ENCODE data around the gene ABCG1. TPM values are rescaled to one million over a fixed set of nuclear protein-coding genes. Genes with fewer than 3 reads are reported as not detected.

The ABCG1 gene
- total RNA-seq, 2 experiments from 2014 or later: 16.7 to 17.3 TPM

DNA sequence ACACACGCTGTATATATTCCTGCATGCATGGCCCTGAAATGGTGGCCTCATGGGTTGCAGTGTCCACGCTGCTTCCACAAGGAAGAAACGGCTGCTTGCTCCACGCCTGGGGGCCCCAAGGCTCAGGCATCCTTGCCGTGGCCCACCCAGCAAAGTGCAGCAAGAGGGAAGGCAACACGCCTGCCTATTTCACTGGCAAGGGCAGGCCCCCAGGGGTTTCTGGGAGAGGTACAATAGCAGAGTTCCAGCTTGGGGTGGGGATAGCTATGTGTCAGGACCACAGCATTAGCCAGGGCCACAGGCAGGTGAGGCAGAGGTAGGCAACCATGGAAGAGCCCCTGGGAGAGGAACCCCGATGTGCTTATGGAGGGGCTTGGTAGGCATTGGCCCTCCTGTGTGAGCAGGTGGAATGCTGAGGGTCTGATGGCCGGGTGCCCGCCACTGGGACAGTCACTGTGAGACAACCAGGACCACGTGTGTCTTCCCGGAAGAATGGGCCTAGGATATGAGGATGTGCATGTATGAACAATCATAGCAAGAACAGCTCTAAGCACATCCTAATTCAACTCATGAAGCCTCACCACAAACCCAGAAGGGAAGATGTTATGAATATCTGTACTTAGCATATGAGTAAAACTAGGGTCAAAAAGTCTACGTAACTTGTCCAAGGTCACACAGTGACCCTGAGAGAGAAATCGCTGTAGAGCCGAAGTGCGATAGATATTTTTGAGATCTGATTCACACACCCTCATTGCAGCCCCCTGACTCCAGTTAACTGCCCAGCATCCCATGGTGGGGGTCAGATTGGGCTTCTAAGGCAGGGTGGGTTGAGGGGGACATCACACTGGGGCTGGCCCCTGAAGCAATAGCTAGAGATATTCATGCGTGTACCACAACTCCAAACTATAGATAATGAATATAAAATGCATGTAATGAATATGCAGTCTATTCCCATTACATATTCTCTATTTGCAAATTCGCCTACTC, 120.1 kb downstream of the ABCG1 start:
- Histone ChIP-seq H3K4me2 (ENCODE audit: low read length) (no peak overlapping the region), H3K79me2 (ENCODE audit: insufficient read depth, low read depth, low read length) (no peaks in the 10 kb centered on the region), H2AFZ (ENCODE audit: low read length) (no peak overlapping the region), H3K9me3 (ENCODE audit: low read length) (0 out of 2 replicates have a peak, but pooled peaks cover 5% of the 10 kb centered on the region), H3K4me3 (ENCODE audit: low read depth, low read length, poor library complexity, severe bottlenecking) (no peak overlapping the region), H4K20me1 (ENCODE audit: insufficient read depth, low read length) (no peaks in the 10 kb centered on the region), H3K27ac (ENCODE audit: low read depth, low read length, poor library complexity, severe bottlenecking) (no peak overlapping the region), H3K4me1 (ENCODE audit: insufficient read depth, low read length, poor library complexity, severe bottlenecking) (peaks cover 6% of the 10 kb centered on the region), H3K9me2 (ENCODE audit: insufficient read depth, low read length) (no peaks in the 10 kb centered on the region), H3K36me3 (ENCODE audit: insufficient read depth, low read length) (no peaks in the 10 kb centered on the region)
- intact Hi-C loops (cut with micrococcal nuclease; ENCODE audit: unreplicated experiment): no loop called here
- DNase-seq (ENCODE audit: low spot score): no peak
- ChIA-PET CTCF (ENCODE audit: unreplicated experiment) (interaction anchor here (0.6 kb wide), 1 partner anchor 194 kb away, joined by 3 read pairs; no protein-coding TSS in a partner anchor), POLR2A (interaction anchor here (1.0 kb wide), 1 partner anchor 53 kb away, joined by 3 read pairs; no protein-coding TSS in a partner anchor)
- BruUV-seq (replicated peaks): no TSS peak
- TF ChIP-seq EZH2phosphoT487 (IDR thresholded peaks at IDR 0.05; ENCODE audit: borderline replicate concordance, low read depth, low read length): no peak

DNA sequence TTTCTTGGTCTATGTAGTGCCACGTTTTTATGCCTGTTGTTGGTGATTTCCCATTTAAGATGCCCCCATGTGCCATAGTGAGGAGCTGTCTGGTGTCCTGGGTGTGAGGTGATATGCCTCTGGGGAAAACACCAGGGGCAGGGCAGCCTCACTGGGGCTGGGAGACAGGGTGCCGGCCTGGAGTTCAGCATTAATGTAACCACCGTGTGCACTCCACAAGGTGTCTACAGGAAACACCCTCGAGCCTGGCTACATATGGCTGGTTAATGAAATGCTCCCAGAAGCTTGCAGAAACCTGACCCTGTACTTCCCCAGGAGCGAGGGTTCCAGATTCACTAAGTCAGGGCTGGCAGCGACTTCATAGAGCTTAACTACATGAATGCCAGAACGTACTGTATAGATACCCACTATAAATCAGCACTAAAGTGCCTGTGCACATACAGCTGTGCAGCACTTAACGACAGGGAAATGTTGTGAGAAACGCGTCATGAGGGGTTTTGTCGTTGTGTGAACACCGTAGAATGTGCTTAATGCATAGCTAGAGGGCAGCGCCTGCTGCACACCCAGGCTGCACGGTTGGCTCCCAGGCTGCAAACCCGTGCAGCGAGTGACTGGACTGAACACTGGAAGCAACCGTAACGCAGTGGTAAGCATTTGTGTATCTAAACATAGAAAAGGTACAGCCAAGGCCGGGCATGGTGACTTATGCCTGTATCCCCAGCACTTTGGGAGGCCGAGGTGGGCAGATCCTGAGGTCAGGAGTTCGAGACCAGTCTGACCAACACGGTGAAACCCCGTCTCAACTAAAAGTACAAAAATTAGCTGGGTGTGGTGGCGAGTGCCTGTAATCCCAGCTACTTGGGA, 121.5 kb downstream of the ABCG1 start:
- no peak overlapping the region for H2AFZ ChIP-seq (ENCODE audit: low read length)
- H3K9me2 ChIP-seq (ENCODE audit: insufficient read depth, low read length): no peaks in the 10 kb centered on the region
- ChIA-PET CTCF (ENCODE audit: unreplicated experiment) (interaction anchor here (0.7 kb wide), 1 partner anchor 116 kb away, joined by 3 read pairs; no protein-coding TSS in a partner anchor), POLR2A (interaction anchor here (1.0 kb wide), 1 partner anchor 52 kb away, joined by 3 read pairs; no protein-coding TSS in a partner anchor)
- H4K20me1 ChIP-seq (ENCODE audit: insufficient read depth, low read length): no peaks in the 10 kb centered on the region
- no peak overlapping the region for H3K27ac ChIP-seq (ENCODE audit: low read depth, low read length, poor library complexity, severe bottlenecking)
- H3K36me3 ChIP-seq (ENCODE audit: insufficient read depth, low read length): no peaks in the 10 kb centered on the region
- intact Hi-C loops (cut with micrococcal nuclease; ENCODE audit: unreplicated experiment): no loop called here
- TF ChIP-seq EZH2phosphoT487 (IDR thresholded peaks at IDR 0.05; ENCODE audit: borderline replicate concordance, low read depth, low read length): no peak
- TF ChIP-seq, protein P1, sequence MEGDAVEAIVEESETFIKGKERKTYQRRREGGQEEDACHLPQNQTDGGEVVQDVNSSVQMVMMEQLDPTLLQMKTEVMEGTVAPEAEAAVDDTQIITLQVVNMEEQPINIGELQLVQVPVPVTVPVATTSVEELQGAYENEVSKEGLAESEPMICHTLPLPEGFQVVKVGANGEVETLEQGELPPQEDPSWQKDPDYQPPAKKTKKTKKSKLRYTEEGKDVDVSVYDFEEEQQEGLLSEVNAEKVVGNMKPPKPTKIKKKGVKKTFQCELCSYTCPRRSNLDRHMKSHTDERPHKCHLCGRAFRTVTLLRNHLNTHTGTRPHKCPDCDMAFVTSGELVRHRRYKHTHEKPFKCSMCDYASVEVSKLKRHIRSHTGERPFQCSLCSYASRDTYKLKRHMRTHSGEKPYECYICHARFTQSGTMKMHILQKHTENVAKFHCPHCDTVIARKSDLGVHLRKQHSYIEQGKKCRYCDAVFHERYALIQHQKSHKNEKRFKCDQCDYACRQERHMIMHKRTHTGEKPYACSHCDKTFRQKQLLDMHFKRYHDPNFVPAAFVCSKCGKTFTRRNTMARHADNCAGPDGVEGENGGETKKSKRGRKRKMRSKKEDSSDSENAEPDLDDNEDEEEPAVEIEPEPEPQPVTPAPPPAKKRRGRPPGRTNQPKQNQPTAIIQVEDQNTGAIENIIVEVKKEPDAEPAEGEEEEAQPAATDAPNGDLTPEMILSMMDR (conservative IDR thresholded peaks at IDR 0.05; ENCODE audit: low read length): no peak
- no peaks in the 10 kb centered on the region for H3K79me2 ChIP-seq (ENCODE audit: insufficient read depth, low read depth, low read length)
- no peak overlapping the region for H3K4me2 ChIP-seq (ENCODE audit: low read length)
- H3K4me3 ChIP-seq (ENCODE audit: low read depth, low read length, poor library complexity, severe bottlenecking): no peak overlapping the region
- no peak for DNase-seq (ENCODE audit: low spot score)
- peaks cover 6% of the 10 kb centered on the region for H3K4me1 ChIP-seq (ENCODE audit: insufficient read depth, low read length, poor library complexity, severe bottlenecking)
- BruUV-seq (replicated peaks): no TSS peak
- H3K9me3 ChIP-seq (ENCODE audit: low read length): 0 out of 2 replicates have a peak, but pooled peaks cover 5% of the 10 kb centered on the region
